Ovary (tissue), 3 donors: ENCODE measurements around the gene PIWIL4.

Source experiments
- EP300 ChIP-seq: sonication (generic); formaldehyde crosslinking; IDR thresholded peaks from one replicate; pipeline ENCODE4 v1.6.1; 2017; ENCODE audit warnings: antibody characterized with exemption
- POLR2A ChIP-seq: fragments of 450-650 bp; IDR thresholded peaks from one replicate; pipeline ENCODE4 v1.6.1; 2017; ENCODE audit warnings: antibody characterized with exemption, mild to moderate bottlenecking, moderate library complexity
- TF ChIP-seq, protein P1 (sequence below), 3 donors: fragments of 450-650 bp in 2 of 3; fragments of 200-600 bp in 1 of 3; IDR thresholded peaks; one replicate each; pipeline versions ENCODE4 v1.5.1 to v1.8.0; 2016 to 2022; ENCODE audit warnings: antibody characterized with exemption in 3 of 3, mild to moderate bottlenecking in 1 of 3
- donor health status: DM: no; HTN: no; CAD: no.

DNA sequence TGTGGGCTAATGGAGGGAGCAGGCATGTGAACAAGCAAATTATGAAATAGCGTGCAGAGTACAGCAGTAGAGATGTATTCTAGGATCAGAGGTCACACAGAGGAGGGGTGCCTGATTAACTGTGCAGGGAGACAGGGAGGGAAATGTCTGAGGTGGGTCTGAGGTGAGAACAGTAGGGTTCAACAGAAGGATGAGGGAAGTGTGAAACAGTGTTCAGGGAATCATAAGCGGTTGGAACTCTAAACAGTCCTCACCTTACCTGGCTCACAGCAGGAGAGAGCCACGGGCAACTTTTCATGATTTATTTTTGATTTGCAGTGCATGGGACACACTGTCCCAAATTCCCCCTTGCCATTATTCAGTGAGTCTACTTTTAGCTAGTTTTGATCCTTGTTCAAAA is 90.5 kb downstream of the PIWIL4 start:
- no peak for TF ChIP-seq POLR2A
- TF ChIP-seq, protein P1, sequence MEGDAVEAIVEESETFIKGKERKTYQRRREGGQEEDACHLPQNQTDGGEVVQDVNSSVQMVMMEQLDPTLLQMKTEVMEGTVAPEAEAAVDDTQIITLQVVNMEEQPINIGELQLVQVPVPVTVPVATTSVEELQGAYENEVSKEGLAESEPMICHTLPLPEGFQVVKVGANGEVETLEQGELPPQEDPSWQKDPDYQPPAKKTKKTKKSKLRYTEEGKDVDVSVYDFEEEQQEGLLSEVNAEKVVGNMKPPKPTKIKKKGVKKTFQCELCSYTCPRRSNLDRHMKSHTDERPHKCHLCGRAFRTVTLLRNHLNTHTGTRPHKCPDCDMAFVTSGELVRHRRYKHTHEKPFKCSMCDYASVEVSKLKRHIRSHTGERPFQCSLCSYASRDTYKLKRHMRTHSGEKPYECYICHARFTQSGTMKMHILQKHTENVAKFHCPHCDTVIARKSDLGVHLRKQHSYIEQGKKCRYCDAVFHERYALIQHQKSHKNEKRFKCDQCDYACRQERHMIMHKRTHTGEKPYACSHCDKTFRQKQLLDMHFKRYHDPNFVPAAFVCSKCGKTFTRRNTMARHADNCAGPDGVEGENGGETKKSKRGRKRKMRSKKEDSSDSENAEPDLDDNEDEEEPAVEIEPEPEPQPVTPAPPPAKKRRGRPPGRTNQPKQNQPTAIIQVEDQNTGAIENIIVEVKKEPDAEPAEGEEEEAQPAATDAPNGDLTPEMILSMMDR (IDR thresholded peaks at IDR 0.05): no peak
- TF ChIP-seq EP300: no peak
